ENCODE data around the gene ATXN1. TPM values are rescaled to one million over a fixed set of nuclear protein-coding genes. Genes with fewer than 3 reads are reported as not detected.
A peak's percentile ranks its signal among the peaks of the same experiment; 100 is the strongest.

Gene ATXN1
- total RNA-seq, 1 experiment from 2014 or later: 5.6 TPM

DNA sequence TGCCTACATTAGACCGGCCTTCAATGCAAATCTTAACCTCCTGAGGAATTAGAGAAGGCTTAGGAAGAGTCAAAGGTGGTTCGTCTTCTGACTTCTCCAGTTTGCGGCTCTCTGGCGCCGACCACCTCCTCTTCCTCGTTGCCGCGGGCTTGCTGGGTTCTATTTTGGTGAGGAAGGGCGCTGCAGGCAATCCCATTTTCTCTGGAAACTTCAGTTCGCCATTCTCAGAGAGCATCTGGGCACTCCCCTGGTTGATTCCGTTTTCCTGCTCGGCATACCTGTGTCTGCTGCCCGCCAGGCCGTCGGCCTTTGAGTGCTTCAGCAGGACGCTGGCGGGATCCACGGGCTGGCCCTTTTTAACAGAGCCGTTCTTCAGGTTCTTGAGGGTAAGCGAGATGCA, 454.9 kb downstream of the ATXN1 start:
- H3K56ac ChIP-seq (ENCODE audit: insufficient read length, low read depth, low read length): no peak overlapping the region
- no peak overlapping the region for H3K27ac Mint-ChIP-seq
- no peak overlapping the region for H2BK120ac ChIP-seq (ENCODE audit: low read depth, low read length, poor library complexity, severe bottlenecking)
- H4K5ac ChIP-seq (ENCODE audit: insufficient read length, low read depth, low read length): no peak overlapping the region
- H3K4me3 Mint-ChIP-seq: peak overlapping the region in 1 of 2 experiments; percentile 73; a peak in 3 of 5 replicates
- TF ChIP-seq, protein P1, sequence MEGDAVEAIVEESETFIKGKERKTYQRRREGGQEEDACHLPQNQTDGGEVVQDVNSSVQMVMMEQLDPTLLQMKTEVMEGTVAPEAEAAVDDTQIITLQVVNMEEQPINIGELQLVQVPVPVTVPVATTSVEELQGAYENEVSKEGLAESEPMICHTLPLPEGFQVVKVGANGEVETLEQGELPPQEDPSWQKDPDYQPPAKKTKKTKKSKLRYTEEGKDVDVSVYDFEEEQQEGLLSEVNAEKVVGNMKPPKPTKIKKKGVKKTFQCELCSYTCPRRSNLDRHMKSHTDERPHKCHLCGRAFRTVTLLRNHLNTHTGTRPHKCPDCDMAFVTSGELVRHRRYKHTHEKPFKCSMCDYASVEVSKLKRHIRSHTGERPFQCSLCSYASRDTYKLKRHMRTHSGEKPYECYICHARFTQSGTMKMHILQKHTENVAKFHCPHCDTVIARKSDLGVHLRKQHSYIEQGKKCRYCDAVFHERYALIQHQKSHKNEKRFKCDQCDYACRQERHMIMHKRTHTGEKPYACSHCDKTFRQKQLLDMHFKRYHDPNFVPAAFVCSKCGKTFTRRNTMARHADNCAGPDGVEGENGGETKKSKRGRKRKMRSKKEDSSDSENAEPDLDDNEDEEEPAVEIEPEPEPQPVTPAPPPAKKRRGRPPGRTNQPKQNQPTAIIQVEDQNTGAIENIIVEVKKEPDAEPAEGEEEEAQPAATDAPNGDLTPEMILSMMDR (conservative IDR thresholded peaks at IDR 0.05): no peak
- H3K9me3 Mint-ChIP-seq: no peaks in the 10 kb centered on the region
- H3K36me3 Mint-ChIP-seq (ENCODE audit: insufficient read depth in 1 of 3, low read depth in 3 of 3): no peaks in the 10 kb centered on the region
- peaks cover 26 to 46% of the 10 kb centered on the region in 2 experiments for H3K4me1 Mint-ChIP-seq
- H3K27me3 ChIP-seq (ENCODE audit: insufficient read depth, low read length): peaks cover 2% of the 10 kb centered on the region; the same call in 1 of the 2 replicates
- H2BK15ac ChIP-seq (ENCODE audit: low read depth, low read length): no peak overlapping the region
- no peak overlapping the region for H3K14ac ChIP-seq (ENCODE audit: insufficient read depth, low read length)
- H3K23me2 ChIP-seq (ENCODE audit: insufficient read length, low read depth, low read length, poor library complexity, severe bottlenecking): peaks cover 3% of the 10 kb centered on the region
- H3K27me3 Mint-ChIP-seq (ENCODE audit: low read depth): no peaks in the 10 kb centered on the region
- no peak overlapping the region for H2BK12ac ChIP-seq (ENCODE audit: insufficient read length, low read depth, low read length)
- no peak overlapping the region for H2AK5ac ChIP-seq (ENCODE audit: insufficient read length, low read length)
- peak overlapping the region; percentile 93 for H3K4me2 ChIP-seq (ENCODE audit: insufficient read depth, insufficient read length, low read length)
- no peaks in the 10 kb centered on the region for H3K79me1 ChIP-seq (ENCODE audit: insufficient read depth, low read depth, low read length, poor library complexity, severe bottlenecking)
- H3K4me1 ChIP-seq (ENCODE audit: insufficient read depth, low read length): peaks cover 2% of the 10 kb centered on the region; the same call in 1 of the 2 replicates
- H3K4ac ChIP-seq (ENCODE audit: low read depth, low read length): no peak overlapping the region
- no peak overlapping the region for H3K27ac ChIP-seq (ENCODE audit: insufficient read length, low read depth, low read length)
- no peak overlapping the region for H2BK5ac ChIP-seq (ENCODE audit: insufficient read length, low read length)
- no peaks in the 10 kb centered on the region for H4K20me1 ChIP-seq (ENCODE audit: control insufficient read depth, insufficient read depth, insufficient read length)
- H3K9ac ChIP-seq (ENCODE audit: extremely low read depth, insufficient read length, low read length): no peak overlapping the region
- H3K79me2 ChIP-seq (ENCODE audit: insufficient read depth, low read length): no peaks in the 10 kb centered on the region
- H2BK20ac ChIP-seq (ENCODE audit: low read depth, low read length, poor library complexity, severe bottlenecking): no peak overlapping the region
- no peak for DNase-seq
- no peak overlapping the region for H4K91ac ChIP-seq (ENCODE audit: insufficient read length, low read depth, low read length)
- no peak overlapping the region for H3T11ph ChIP-seq (ENCODE audit: low read length)
- no CpG with 5 or more reads among the region's 20 CpGs for WGBS (ENCODE audit: extremely low coverage, insufficient read length, low lambda C conversion rate)
- no peak overlapping the region for H3K23ac ChIP-seq (ENCODE audit: insufficient read length, low read depth, low read length)
- H4K8ac ChIP-seq (replicated peaks; ENCODE audit: insufficient read length, low read depth, low read length): no peak overlapping the region
- no peak overlapping the region for H3K18ac ChIP-seq (ENCODE audit: insufficient read length, low read depth, low read length)
- H3K9me3 ChIP-seq (ENCODE audit: control insufficient read depth, low read depth, low read length): no peaks in the 10 kb centered on the region
- H2AFZ ChIP-seq (ENCODE audit: low read length): no peak overlapping the region
